Mesenchymal stem cell (in vitro differentiated cells and primary cell): ENCODE data around the gene NCAPD3.
"Not testable (repeated sequence)": the region's sequence is repeated elsewhere in the genome, so short reads cannot be mapped to it uniquely, and the experiment has no call there.

ENCODE experiments used
- DNase-seq: peaks from one replicate; pipeline ENCODE4 v3.0.0-alpha.2; 2013
- H2AFZ ChIP-seq: one replicate; pipeline ENCODE4 v1.6.1; 2013; ENCODE audit warnings: low read depth, mild to moderate bottlenecking, control low read depth, inconsistent platforms, low read length, moderate library complexity
- H2AK5ac ChIP-seq: 2 replicates; pipeline ENCODE4 v1.6.1; 2013; ENCODE audit warnings: low read length, moderate library complexity, mild to moderate bottlenecking, inconsistent platforms; ENCODE audit not compliant: severe bottlenecking
- H2BK120ac ChIP-seq: one replicate; pipeline ENCODE4 v1.6.1; 2013; ENCODE audit warnings: low read depth, mild to moderate bottlenecking, inconsistent platforms, low read length, moderate library complexity
- H2BK12ac ChIP-seq, 2 experiments: one replicate each; pipeline ENCODE4 v1.6.1; 2013; ENCODE audit warnings: inconsistent platforms in 2 of 2, low read length in 2 of 2, mild to moderate bottlenecking in 2 of 2, moderate library complexity in 2 of 2, control low read depth in 1 of 2
- H2BK15ac ChIP-seq: one replicate; pipeline ENCODE4 v1.6.1; 2013; ENCODE audit warnings: mild to moderate bottlenecking, low read depth, inconsistent platforms; ENCODE audit not compliant: poor library complexity, severe bottlenecking
- H2BK5ac ChIP-seq: 2 replicates; pipeline ENCODE4 v1.6.1; 2013; ENCODE audit warnings: low read depth, mild to moderate bottlenecking, low read length, control low read depth, inconsistent platforms; ENCODE audit not compliant: poor library complexity, severe bottlenecking
- H3K14ac ChIP-seq, 2 experiments: one replicate each; pipeline ENCODE4 v1.6.1; 2013; ENCODE audit warnings: inconsistent platforms in 2 of 2, low read length in 2 of 2, control low read depth in 1 of 2, mild to moderate bottlenecking in 1 of 2, moderate library complexity in 1 of 2
- H3K18ac ChIP-seq, 2 experiments: one replicate each; pipeline ENCODE4 v1.6.1; 2013; ENCODE audit warnings: inconsistent platforms in 2 of 2, low read length in 2 of 2, control low read depth in 1 of 2, low read depth in 1 of 2, mild to moderate bottlenecking in 1 of 2
- H3K23ac ChIP-seq, 2 experiments: one replicate each; pipeline ENCODE4 v1.6.1; 2013; ENCODE audit warnings: inconsistent platforms in 2 of 2, low read length in 2 of 2, mild to moderate bottlenecking in 2 of 2, moderate library complexity in 2 of 2, control low read depth in 1 of 2
- H3K27ac ChIP-seq: 2 replicates; pipeline ENCODE4 v1.5.1; 2013; ENCODE audit warnings: mild to moderate bottlenecking, moderate library complexity, low read length, control low read depth, inconsistent platforms; ENCODE audit not compliant: poor library complexity, severe bottlenecking
- H3K27me3 ChIP-seq, 2 experiments: 2 replicates each; pipeline versions ENCODE4 v1.6.1 to v1.7.0; 2013; ENCODE audit warnings: low read length in 2 of 2, mild to moderate bottlenecking in 2 of 2, moderate library complexity in 2 of 2, control low read depth in 1 of 2, inconsistent platforms in 1 of 2; ENCODE audit not compliant: control insufficient read depth in 1 of 2, insufficient read depth in 1 of 2
- H3K36me3 ChIP-seq, 2 experiments: 2 replicates each; pipeline versions ENCODE4 v1.6.1 to v1.7.0; 2013; ENCODE audit warnings: low read length in 2 of 2, control low read depth in 1 of 2, inconsistent platforms in 1 of 2, low read depth in 1 of 2, mild to moderate bottlenecking in 1 of 2; ENCODE audit not compliant: insufficient read depth in 2 of 2, control insufficient read depth in 1 of 2
- H3K4ac ChIP-seq, 2 experiments: one replicate each; pipeline ENCODE4 v1.6.1; 2013; ENCODE audit warnings: inconsistent platforms in 2 of 2, low read length in 2 of 2, mild to moderate bottlenecking in 2 of 2, moderate library complexity in 2 of 2, control low read depth in 1 of 2, low read depth in 1 of 2
- H3K4me1 ChIP-seq: 2 replicates; pipeline ENCODE4 v1.6.1; 2013; ENCODE audit warnings: low read depth, low read length, control low read depth; ENCODE audit not compliant: control insufficient read depth, insufficient read depth
- H3K4me2 ChIP-seq: 2 replicates; pipeline ENCODE4 v1.6.1; 2013; ENCODE audit warnings: low read length, mild to moderate bottlenecking, inconsistent platforms; ENCODE audit not compliant: poor library complexity, severe bottlenecking
- H3K4me3 ChIP-seq, 2 experiments: 2 replicates each; pipeline versions ENCODE4 v1.5.1 to v1.7.0; 2013; ENCODE audit warnings: low read length in 2 of 2, mild to moderate bottlenecking in 2 of 2, control low read depth in 1 of 2, low read depth in 1 of 2; ENCODE audit not compliant: insufficient read depth in 1 of 2
- H3K79me1 ChIP-seq: replicated peaks from 2 replicates; pipeline ENCODE4 v1.6.1; 2013; ENCODE audit warnings: mild to moderate bottlenecking, control low read depth, low read length, inconsistent platforms; ENCODE audit not compliant: poor library complexity, severe bottlenecking
- H3K9ac ChIP-seq: 2 replicates; pipeline ENCODE4 v1.7.0; 2013; ENCODE audit warnings: mild to moderate bottlenecking, low read length, moderate library complexity
- H3K9me3 ChIP-seq: 2 replicates; pipeline ENCODE4 v1.7.0; 2013; ENCODE audit warnings: mild to moderate bottlenecking, low read length; ENCODE audit not compliant: control insufficient read depth
- H4K8ac ChIP-seq: one replicate; pipeline ENCODE4 v1.6.1; 2013; ENCODE audit warnings: inconsistent platforms, mild to moderate bottlenecking, low read length, moderate library complexity
- H4K91ac ChIP-seq: one replicate; pipeline ENCODE4 v1.6.1; 2013; ENCODE audit warnings: mild to moderate bottlenecking, low read length, inconsistent platforms
- WGBS: methylation state at CpG from one replicate; pipeline ENCODE4 v1.1.7; 2013; ENCODE audit warnings: mixed read lengths; 5-methylcytosine and 5-hydroxymethylcytosine counted together

The NCAPD3 gene

GRCh38 chr11:134188092-134188491 is 35.7 kb downstream of the NCAPD3 start:
- not testable (repeated sequence) for H3K27ac ChIP-seq, H2BK15ac ChIP-seq
- 99% methylated on average over 8 of the region's 8 CpGs for WGBS

GRCh38 chr11:134181707-134182106 is 42.1 kb downstream of the NCAPD3 start:
- no peaks in the 10 kb centered on the region for H3K4me1 ChIP-seq
- no peaks in the 10 kb centered on the region for H3K27me3 ChIP-seq
- H3K79me1 ChIP-seq: peaks cover 4% of the 10 kb centered on the region
- no peak for DNase-seq
- no peak overlapping the region for H3K9ac ChIP-seq
- H3K4me2 ChIP-seq: no peak overlapping the region
- no peak overlapping the region for H3K4me3 ChIP-seq
- peaks cover 20 to 61% of the 10 kb centered on the region in 2 experiments for H3K36me3 ChIP-seq
- 100% methylated on average over 2 of the region's 4 CpGs for WGBS
- H4K8ac ChIP-seq: no peak overlapping the region
- no peak overlapping the region for H3K14ac ChIP-seq
- no peak overlapping the region for H3K18ac ChIP-seq
- no peak overlapping the region for H2AK5ac ChIP-seq
- no peak overlapping the region for H3K23ac ChIP-seq
- H4K91ac ChIP-seq: no peak overlapping the region
- H2BK15ac ChIP-seq: no peak overlapping the region
- no peak overlapping the region for H3K27ac ChIP-seq
- no peaks in the 10 kb centered on the region for H3K9me3 ChIP-seq
- H2BK12ac ChIP-seq: no peak overlapping the region
- H2BK120ac ChIP-seq: no peak overlapping the region
- H3K4ac ChIP-seq: no peak overlapping the region
- H2BK5ac ChIP-seq: no peak overlapping the region
- H2AFZ ChIP-seq: no peak overlapping the region

More at GRCh38 chr11:134188092-134188491, 35.7 kb downstream of the NCAPD3 start:
- H3K4me3 ChIP-seq, H3K4ac ChIP-seq, H3K4me2 ChIP-seq, H4K8ac ChIP-seq, H2BK120ac ChIP-seq, H3K9ac ChIP-seq, H2AFZ ChIP-seq, H2BK12ac ChIP-seq, DNase-seq, H2AK5ac ChIP-seq, H3K18ac ChIP-seq, H3K27me3 ChIP-seq, H3K9me3 ChIP-seq, H3K4me1 ChIP-seq, H2BK5ac ChIP-seq, H4K91ac ChIP-seq, H3K14ac ChIP-seq, H3K79me1 ChIP-seq, H3K23ac ChIP-seq: not testable (repeated sequence)
- peaks cover 25 to 74% of the 10 kb centered on the region in 2 experiments for H3K36me3 ChIP-seq

- Histone ChIP-seq H2BK120ac (no peak overlapping the region), H3K79me1 (peaks cover 5% of the 10 kb centered on the region), H3K18ac (no peak overlapping the region), H3K4me1 (no peaks in the 10 kb centered on the region), H3K9ac (no peak overlapping the region), H3K27me3 (no peaks in the 10 kb centered on the region), H3K4me2 (no peak overlapping the region), H2AK5ac (no peak overlapping the region), H3K27ac (no peak overlapping the region), H2BK15ac (no peak overlapping the region), H3K36me3 (peaks cover 23 to 63% of the 10 kb centered on the region in 2 experiments), H2BK5ac (no peak overlapping the region), H3K23ac (no peak overlapping the region), H3K4ac (no peak overlapping the region), H2BK12ac (no peak overlapping the region), H3K9me3 (no peaks in the 10 kb centered on the region), H3K14ac (no peak overlapping the region), H3K4me3 (no peak overlapping the region), H2AFZ (no peak overlapping the region), H4K8ac (no peak overlapping the region), H4K91ac (no peak overlapping the region)
- WGBS: 98% methylated on average over 3 of the region's 5 CpGs
- no peak for DNase-seq
Measured at GRCh38 chr11:134178032-134178674, 45.6 kb downstream of the NCAPD3 start.

- no peaks in the 10 kb centered on the region for H3K27me3 ChIP-seq
- no peak for DNase-seq
- H3K23ac ChIP-seq: no peak overlapping the region
- H2BK12ac ChIP-seq: no peak overlapping the region
- no peak overlapping the region for H3K4ac ChIP-seq
- H3K9me3 ChIP-seq: no peaks in the 10 kb centered on the region
- 97% methylated on average over 13 of the region's 13 CpGs for WGBS
- no peak overlapping the region for H3K18ac ChIP-seq
- no peak overlapping the region for H2AFZ ChIP-seq
- H4K91ac ChIP-seq: no peak overlapping the region
- peaks cover 5% of the 10 kb centered on the region for H3K79me1 ChIP-seq
- no peak overlapping the region for H4K8ac ChIP-seq
- no peak overlapping the region for H2BK120ac ChIP-seq
- no peak overlapping the region for H2BK5ac ChIP-seq
- no peak overlapping the region for H3K4me3 ChIP-seq
- no peak overlapping the region for H3K4me2 ChIP-seq
- peaks cover 34 to 74% of the 10 kb centered on the region in 2 experiments for H3K36me3 ChIP-seq
- no peak overlapping the region for H3K9ac ChIP-seq
- no peak overlapping the region for H2AK5ac ChIP-seq
- H3K14ac ChIP-seq: no peak overlapping the region
- H3K4me1 ChIP-seq: no peaks in the 10 kb centered on the region
- H3K27ac ChIP-seq: no peak overlapping the region
- H2BK15ac ChIP-seq: no peak overlapping the region
Measured at GRCh38 chr11:134176284-134176683, 47.5 kb downstream of the NCAPD3 start.
